Inferior parietal cortex (tissue), 1 donor: ENCODE data around the gene NDUFA12.
A peak's percentile ranks its signal among the peaks of the same experiment; 100 is the strongest.

Experiments used
- DNase-seq: peaks from one replicate; pipeline ENCODE4 v3.0.0-alpha.2; 2016; ENCODE audit errors: extremely low spot score

NDUFA12 gene

DNA sequence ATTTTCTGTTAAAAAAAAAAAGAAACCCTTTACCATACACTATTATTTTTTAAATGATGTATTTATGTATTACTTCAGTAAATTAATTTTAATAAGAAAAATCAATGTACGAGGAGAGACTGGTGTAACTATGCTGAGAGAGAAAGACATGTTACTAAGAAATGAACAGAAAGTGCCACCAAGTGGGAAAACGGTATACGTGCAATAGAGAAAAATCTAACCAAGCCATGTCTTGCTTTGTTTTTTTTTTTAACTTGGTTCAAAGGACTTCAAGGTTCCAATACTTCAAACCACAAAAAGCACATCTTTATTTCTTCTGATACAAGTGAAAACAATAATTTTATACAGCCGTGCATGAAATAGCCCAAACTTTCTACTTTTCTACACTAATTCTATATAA, 22.9 kb downstream of the NDUFA12 start:
- peak; percentile 47 for DNase-seq

DNA sequence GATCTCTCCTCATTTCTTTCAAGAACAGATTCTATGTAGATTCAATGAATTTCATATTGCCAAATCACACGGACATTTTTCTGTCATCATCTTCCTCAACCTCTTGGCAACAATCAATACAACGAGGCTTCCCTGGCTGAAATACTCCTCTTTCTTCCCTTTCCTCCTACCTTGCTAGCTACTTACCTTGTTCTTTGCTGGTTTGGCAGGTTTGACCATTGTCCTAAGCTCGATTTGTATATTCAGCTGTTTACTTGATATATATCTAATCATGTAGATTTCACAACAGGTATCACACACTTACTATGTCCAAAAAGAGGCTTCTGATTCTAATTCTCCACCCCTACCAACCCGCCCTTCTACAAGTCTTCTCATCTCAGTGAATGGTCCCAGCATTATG, 23.6 kb downstream of the NDUFA12 start:
- no peak for DNase-seq

DNA sequence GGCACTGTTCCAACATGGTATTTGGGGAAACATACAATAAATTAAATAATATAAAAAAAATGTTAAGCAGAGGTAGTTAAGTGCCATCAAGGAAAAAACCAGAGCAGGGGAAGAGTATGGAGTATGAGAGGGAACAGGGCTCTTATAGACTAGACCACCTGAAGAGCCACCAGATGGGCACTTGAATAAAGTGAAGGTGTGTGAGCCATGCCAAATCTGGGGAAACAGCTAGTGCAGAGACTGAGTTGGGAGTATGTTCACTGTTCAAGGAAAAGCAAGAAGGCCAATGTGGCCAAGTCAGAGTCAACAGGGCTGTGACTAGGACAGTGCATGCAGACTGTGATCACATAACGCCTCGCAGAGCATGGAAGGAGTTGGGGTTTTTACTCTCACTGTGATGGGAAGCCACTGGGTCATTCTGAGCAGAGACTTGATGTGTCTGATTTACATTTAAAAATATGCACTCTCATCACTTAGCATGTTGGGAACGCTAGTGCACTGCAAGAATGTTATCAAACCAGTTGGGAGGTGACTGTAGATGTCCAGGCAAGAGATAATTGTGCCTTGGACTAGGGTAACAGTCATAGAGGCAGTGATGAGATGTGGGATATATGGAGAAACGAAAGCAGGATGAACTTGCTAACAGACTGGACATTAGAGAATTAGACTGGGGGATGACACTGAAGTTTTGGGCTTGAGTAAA, 25.6 kb downstream of the NDUFA12 start:
- DNase-seq = no peak

DNA sequence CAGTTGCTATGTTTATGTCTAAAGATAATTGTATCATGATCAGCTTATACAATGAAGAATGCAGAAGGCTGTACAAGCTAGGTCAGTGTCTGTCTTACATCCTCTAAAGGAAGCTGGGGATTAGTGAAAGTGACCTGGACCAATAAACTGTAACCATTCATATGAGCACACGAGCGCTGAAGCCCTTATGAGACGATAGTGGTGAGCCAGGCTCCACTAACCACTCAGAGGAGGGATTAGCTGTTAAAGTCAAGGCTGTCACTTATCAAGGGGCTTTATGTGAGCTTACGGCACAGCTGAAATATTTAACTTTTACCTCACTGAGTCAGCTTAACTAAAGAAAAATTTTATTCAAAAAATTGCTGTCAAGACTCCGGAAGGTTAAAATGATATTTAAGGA, 30.3 kb downstream of the NDUFA12 start:
- DNase-seq = no peak

- DNase-seq = no peak
Measured at GRCh38 chr12:94972795-94973194, 30.7 kb downstream of the NDUFA12 start.

- DNase-seq = no peak
Measured at GRCh38 chr12:94971923-94972322, 31.6 kb downstream of the NDUFA12 start.

- no peak for DNase-seq
Measured at GRCh38 chr12:94970560-94970959, 32.9 kb downstream of the NDUFA12 start.

GRCh38 chr12:94969424-94969823, 34.1 kb downstream of the NDUFA12 start:
- no peak for DNase-seq

DNA sequence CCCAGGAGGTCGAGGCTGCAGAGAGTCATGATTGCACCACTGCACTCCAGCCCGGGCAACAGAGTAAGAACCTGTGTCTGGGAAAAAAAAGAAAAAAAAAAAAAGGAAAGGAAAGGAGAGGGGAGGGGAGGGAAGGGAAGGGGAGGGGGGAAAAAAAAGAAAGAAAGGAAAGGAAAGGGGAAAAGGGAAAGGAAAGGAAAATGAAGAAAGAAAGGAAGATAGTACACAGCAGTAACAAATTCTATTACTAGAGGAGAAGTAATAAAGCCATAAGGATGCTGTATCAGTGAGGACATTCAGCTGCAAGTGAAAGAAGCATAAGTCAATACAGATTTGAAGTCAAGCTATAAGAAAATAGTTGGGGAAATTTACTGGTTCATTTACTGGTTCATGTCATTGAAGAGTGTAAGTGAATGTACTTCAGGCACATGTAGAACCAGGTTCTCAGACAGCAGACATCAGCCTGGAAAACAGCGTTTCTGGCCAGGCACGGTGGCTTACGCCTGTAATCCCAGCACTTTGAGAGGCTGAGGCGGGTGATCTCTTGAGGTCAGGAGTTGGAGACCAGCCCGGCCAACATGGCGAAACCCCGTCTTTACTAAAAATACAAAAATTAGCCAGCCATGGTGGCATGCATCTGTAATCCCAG, 37.4 kb downstream of the NDUFA12 start:
- no peak for DNase-seq

- no peak for DNase-seq
Measured at GRCh38 chr12:94963649-94964048, 39.8 kb downstream of the NDUFA12 start.

- DNase-seq = no peak
Measured at GRCh38 chr12:94962670-94963069, 40.8 kb downstream of the NDUFA12 start.

DNA sequence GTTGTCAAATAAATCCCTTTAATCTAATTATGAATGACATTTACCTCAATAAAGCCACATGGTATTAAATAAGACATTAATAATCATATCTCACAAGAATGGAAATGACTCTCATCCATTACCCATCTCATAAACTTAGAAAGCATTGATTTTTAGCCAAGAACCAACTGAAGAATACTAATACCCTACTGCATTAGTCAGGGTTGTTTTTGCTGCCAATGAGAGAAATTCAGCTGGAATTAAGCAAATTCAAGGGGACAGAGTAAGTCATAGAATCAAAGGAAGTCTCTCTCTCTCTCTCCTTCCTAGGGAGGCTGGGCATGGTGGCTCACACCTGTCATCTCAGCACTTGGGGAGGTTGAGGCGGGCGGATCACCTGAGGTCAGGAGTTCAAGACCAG, 41.6 kb downstream of the NDUFA12 start:
- DNase-seq = no peak

DNA sequence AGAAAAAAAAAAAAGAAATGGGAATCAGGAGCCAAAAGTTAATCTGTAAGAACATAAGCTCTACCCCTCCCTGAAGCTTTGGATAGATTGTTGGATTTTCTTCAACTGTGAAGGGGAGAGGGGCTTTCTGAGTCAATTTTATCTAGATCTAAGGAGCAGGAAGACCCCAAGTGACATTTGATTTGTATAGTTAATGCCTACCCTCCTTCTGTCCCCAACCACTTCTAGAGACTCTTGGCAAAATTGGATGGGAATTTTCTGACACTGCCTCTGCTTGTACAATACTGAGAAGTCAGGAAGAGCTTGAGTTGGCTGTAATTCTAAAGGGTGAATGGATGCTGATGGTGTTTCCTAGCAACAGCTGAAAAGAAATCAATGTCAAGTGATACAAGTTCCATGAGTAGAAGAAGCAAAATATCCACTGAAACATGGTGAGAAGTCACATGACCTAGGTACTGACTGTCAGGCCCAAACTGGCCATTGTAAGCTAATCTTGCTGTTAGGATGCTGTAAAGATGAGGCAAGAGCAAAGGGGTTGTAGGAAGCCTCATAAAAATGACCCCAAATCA, 42.2 kb downstream of the NDUFA12 start:
- no peak for DNase-seq

- no peak for DNase-seq
Measured at GRCh38 chr12:94957006-94957405, 46.5 kb downstream of the NDUFA12 start.

- no peak for DNase-seq
Measured at GRCh38 chr12:94954948-94955592, 48.4 kb downstream of the NDUFA12 start.

DNA sequence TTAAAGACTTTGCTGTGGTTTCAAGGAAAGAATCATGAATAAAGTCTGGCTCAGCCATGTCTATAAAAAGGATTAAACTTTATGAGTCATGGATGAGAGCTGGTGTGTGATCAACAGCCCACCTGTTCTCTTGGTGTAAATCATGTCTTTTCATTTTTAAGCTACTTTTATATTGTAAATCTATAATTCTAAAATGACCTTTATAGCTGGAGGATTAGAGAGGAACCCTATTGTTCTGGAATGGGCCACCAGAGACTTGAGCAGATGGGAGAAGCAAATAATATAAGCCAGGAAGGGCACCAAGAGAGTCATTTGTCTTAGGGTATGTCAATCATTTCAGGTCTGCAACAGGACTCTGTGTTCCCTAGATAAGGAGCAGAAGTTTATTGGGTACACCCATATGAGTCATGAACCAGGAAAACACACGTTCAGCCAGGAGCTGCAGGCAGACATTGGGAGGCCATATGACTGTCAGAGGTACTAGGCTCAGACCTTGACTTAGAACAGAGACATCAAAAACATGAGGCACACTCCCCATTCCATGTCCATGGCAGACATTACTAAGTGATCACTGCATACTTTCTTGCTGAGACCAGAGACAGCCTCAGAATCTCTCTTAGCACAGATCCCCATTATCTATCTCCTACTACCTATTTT, 49.3 kb downstream of the NDUFA12 start:
- no peak for DNase-seq

GRCh38 chr12:94952325-94952724, 51.2 kb downstream of the NDUFA12 start:
- DNase-seq = no peak

- DNase-seq = no peak
Measured at GRCh38 chr12:94951071-94951934, 52.2 kb downstream of the NDUFA12 start.

DNA sequence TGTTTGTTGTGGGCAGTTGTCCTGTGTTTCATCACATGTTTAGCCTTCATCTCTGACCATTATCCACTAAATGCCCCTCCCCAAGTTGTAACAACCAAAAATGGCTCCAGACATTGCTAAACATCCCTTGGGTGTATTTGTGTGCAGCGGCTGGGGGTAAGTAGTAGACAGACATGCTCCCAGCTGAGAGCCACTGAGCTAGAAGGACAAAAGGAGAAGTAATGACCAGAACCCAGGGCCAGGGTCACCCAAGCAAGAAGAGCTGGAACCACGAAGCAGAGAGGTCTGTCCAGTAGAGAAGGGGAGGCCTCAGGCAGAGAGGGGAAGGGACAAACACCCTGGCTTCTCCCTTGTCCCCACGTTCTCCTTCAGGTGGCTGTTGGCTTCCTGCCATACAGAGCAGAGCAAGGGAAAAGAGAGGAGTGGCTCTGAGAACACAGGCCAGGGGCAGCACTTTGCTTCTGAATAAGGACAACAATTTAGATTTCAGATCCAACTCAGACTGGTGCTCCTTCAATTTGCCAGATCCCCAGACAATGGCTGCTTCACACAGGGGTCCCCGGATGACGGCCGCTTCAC, 55.2 kb downstream of the NDUFA12 start:
- no peak for DNase-seq

- no peak for DNase-seq
Measured at GRCh38 chr12:94942663-94943062, 60.8 kb downstream of the NDUFA12 start.

DNA sequence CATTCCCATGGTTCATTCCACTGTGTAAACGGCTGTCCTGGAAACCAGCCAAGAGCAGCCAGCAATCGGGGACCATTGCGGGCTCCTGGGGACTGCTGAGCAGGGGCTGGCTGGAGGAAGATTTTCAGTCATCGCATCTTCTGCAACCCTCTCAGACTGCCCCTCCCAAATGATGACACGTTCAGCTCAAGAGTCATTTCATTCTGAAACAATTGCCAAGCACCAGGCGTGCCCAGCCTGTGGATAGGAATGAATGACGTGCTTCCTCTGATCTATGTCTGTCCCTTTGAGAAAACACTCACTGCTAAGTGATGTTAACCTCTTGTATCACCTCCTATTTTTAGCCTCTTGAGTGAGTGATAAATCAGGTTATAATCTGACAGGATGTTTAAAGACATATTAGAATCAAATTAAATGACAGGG, 62.0 kb downstream of the NDUFA12 start:
- DNase-seq = no peak
